MM.1S (cell line): ENCODE results near the gene ZNF408.

Source experiments
- CTCF ChIP-seq: fragments of 300-600 bp; sonication (generic); IDR thresholded peaks from 2 replicates; pipeline ENCODE4 v1.5.1; 2016; ENCODE audit warnings: antibody characterized with exemption, low read length, mixed read lengths
- EZH2 ChIP-seq: fragments of 300-600 bp; sonication (generic); optimal IDR thresholded peaks from 2 replicates; pipeline ENCODE3; 2017; ENCODE audit warnings: low read depth, mild to moderate bottlenecking, antibody characterized with exemption, low read length, mixed read lengths

DNA sequence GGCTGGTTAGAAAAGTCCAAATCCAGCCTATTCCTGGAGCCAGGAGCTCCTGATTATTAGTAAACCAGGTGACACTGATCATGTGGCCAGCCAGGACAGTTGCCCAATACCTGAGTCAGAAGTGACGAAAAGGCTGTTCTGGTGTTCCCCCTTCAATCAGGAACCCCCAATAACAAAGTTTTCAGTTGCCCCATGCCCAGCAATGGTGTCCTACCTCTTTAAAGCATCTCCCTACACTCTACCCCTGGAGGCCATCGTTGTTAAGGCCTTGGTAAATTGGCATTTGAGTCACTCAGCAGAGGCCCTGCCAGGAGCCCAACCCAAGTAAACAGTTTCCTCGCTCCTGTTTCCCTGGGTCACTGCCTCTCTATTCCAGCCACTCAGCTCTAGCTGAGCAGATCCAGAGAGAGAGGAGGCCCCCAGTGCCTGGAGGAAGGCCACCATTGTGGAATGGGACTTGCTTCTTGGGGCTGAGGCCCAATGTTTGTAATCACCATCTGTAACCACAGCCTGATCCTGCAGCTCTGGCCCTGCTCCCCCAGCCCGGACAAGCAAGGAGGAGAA is 25.5 kb upstream of the ZNF408 start:
- no peak for TF ChIP-seq CTCF
- no peak for TF ChIP-seq EZH2
